G401 (cell line): ENCODE results near the gene VASP. TPM values are rescaled to one million over a fixed set of nuclear protein-coding genes. Genes with fewer than 3 reads are reported as not detected.
A peak's percentile ranks its signal among the peaks of the same experiment; 100 is the strongest.

Experiments used
- DNase-seq: peaks from one replicate; pipeline ENCODE4 v3.0.0-alpha.2; 2015; ENCODE audit warnings: low spot score
- in situ Hi-C: cut with HindIII; loops from 2 replicates; pipeline ENCODE4 v1.10.0; 2016; ENCODE audit warnings: low sequenced_read_pairs, mixed read lengths
- total RNA-seq: library from RNA; depleted of rRNA; stranded (reverse); fragments of >200 nt; shearing (Covaris generic); gene quantifications from 2 replicates; pipeline ENCODE4 v1.2.3, GENCODE V29; 2014

VASP gene
- total RNA-seq, 1 experiment from 2014 or later = 106 TPM

- in situ Hi-C loops = no loop called here
- peak; percentile 91 for DNase-seq
Observed at GRCh38 chr19:45492627-45493470, 14.4 kb upstream of the VASP start.

DNA sequence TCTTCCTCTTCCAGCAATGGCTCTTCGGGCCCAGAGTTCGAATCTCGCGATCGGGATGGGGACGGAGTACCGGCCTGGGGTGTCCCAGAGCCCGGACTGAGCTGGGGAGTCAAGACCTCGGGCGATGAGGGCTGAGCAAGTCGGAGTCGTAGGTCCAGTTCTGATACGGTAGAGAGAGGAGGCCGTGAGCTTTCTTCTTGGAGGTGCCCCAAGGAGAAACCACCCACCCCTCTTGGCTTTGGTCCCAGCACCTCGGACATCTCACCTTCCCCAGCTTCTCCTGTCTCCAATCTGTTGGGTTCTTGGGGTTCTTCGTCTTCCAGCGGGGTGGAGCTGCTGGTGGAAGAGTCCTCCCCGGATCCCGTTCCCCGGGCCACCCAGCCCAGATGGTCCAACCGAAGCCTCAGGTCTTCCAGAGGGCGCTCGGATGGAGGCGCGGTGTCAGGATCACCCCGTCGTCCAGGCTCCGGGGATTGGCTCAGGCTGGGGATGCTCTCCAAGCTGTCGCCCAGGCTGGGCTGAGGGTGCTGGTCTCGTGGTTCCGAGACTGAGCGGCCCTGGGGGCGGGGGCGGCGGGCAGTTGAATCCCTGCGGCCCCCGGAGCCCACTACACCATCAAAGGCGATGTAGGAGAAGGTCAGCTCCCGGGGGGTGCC lies 12.9 kb upstream of the VASP start:
- DNase-seq = no peak
- in situ Hi-C loops = no loop called here

DNA sequence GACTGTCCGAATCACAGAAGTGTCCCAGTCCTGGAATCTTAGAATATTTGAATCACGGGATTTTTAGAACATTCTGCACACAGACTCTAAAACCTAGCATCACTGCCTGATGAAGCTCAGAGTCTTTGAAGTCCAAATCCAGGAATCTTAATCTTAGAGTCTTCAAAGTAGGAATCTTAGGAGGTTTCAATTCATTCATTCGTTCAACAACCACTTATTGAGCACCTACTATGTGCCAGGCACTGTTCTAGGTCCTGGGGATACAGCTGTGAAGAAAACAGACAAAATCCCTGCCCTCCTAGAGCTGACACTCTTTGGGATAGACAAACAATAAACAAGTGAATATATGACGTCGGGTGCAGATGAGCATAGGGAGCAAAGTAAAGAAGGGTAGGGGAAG lies 12.1 kb upstream of the VASP start:
- in situ Hi-C loops = no loop called here

GRCh38 chr19:45496349-45496953 lies 10.8 kb upstream of the VASP start:
- DNase-seq = no peak
- in situ Hi-C loops = no loop called here

More for the DNA sequence above, 12.1 kb upstream of the VASP start:
- no peak for DNase-seq

DNA sequence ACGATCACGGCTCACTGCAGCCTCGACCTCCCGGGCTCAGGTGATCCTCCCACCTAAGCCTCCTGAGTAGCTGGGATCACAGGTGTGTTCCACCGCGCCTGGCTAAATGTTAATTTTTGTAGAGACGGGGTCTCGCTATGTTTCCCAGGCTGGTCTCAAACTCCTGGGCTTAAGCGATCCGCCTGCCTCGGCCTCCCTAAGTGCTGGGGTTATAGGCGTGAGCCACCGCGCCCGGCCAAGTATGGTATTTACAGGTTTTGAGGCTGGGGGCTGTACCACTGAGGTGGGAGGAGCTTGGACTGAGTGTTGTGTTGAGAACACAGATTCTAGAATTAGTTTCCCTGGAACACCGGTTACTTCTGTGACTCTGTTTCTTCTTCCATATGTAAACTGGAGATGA lies 9.5 kb upstream of the VASP start:
- DNase-seq = no peak
- in situ Hi-C loops = no loop called here

GRCh38 chr19:45498411-45499195 lies 8.7 kb upstream of the VASP start, which contains the start of gene PPM1N:
Gene PPM1N, plus strand, starts transcription at chr19:45498443. Its CDS starts 30 bp downstream, at chr19:45498473.
- DNase-seq = no peak

GRCh38 chr19:45499196-45500180 lies 7.8 kb upstream of the VASP start:
- DNase-seq = no peak
- in situ Hi-C loops = no loop called here

More at GRCh38 chr19:45498411-45499195, 8.7 kb upstream of the VASP start, which contains the start of gene PPM1N:
- in situ Hi-C loops = no loop called here

DNA sequence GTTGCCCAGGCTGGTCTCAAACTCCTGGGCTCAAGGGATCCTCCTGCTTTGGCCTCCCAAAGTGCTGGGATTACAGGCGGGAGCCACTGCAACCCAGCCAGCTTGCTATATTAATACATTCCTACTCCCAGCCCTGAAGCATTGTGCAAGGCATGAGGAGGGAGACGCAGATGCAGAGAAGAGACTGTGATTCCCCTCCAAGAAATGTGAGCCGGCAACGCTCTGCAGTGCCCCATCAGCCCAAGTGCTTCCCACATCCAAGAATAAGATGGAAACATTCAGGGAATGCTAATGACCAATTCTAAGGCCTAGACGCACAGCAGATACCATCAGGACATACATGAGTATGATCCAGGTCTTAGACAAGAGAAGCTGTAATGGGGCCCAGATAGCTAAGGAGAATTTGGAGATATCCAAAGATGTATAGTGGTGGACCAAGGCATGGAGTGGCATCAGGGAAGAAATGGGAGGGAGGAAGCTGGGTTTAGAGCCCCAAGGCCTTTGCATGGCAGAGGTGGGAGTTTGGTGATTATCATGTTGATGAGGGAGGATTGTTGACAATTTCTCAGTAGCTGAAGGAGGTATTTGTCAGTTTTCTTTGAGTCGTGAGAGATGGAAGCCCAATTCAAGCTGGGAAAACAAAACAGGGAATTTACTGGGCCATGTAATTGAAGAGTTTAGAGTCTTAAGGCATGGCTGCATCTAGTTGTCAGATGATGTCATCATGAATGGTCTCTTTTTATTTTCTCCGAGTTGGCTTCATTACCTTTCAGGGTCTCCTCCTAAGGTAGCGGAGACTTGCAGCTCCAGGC lies 6.2 kb upstream of the VASP start:
- DNase-seq = no peak
- in situ Hi-C loops = no loop called here

DNA sequence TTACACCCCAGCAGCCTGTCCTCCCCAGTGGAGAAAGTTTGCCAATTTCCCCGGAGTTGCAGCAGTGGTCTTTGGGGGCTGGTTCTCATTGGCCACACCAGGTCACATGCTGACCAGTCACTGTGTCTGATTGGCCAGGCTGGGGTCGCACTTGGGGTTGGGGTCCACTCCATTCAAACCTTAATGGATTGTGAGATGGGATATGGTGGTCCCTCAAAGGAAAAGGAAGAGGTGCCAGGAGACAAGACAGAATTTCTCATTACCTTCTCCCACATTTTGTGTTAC lies 5.6 kb upstream of the VASP start:
- no peak for DNase-seq
- in situ Hi-C loops = no loop called here

DNA sequence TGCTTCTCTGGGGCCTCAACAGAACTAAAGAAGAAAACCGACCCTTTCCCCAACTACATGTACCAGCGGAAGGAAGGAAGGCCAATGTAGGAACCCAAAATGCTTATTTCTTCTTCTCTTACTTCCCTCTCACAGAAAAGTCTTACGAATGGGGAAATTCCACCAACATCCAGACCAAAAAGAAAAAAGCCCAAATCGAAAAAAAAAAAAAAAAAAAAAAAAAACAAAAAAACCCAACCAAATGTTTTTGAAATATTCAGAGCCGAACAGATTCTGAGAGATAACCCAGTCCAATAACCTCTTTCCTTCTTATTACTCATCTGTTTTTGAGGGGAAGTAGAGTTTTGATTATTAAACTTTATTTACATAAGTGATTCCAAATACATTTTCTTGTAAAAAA lies 5.2 kb upstream of the VASP start:
- in situ Hi-C loops = no loop called here
- no peak for DNase-seq

- in situ Hi-C loops = no loop called here
- DNase-seq = no peak
Observed at GRCh38 chr19:45503909-45504308, 3.4 kb upstream of the VASP start.

DNA sequence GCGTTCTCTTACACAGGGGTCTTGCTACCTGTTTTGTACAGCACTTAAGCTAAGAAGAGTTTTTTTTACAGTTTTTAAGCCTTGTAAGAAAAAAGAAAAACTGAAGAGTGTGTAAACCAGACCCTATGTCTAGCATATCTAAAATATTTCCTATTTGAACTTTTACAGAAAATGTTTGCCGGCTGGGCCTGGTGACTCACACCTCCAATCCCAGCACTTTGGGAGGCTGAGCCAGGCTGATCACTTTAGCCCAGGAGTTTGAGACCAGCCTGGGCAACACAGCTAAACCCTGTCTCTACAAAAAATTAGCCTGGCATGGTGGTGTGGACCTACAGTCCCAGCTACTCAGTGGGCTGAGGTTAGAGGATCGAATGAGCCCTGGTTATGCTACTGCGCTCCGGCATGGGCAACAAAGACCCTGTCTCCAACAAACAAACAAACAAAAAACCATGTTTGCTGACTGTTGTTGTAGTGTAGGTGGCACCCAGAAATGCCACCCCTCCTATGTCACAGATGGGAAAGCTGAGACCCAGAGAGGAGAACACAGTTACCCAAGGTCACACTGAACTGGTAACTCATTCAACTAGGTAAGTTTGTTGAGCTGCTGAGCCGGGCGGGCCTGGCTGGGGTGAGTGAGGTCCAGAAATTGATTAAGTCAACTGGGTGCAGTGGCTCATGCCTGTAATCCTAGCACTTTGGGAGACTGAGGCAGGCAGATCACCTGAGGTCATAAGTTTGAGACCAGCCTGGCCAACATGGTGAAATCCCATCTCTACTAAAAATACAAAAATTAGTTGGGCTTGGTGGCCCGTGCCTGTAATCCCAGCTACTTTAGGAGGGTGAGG lies 1.9 kb upstream of the VASP start:
- in situ Hi-C loops = no loop called here
- no peak for DNase-seq

- no peak for DNase-seq
- in situ Hi-C loops = no loop called here
Observed at GRCh38 chr19:45505996-45506245, 1.4 kb upstream of the VASP start.

GRCh38 chr19:45506246-45506988 lies 862 bp upstream of the VASP start:
- peak; percentile 90 for DNase-seq
- in situ Hi-C loops = no loop called here

DNA sequence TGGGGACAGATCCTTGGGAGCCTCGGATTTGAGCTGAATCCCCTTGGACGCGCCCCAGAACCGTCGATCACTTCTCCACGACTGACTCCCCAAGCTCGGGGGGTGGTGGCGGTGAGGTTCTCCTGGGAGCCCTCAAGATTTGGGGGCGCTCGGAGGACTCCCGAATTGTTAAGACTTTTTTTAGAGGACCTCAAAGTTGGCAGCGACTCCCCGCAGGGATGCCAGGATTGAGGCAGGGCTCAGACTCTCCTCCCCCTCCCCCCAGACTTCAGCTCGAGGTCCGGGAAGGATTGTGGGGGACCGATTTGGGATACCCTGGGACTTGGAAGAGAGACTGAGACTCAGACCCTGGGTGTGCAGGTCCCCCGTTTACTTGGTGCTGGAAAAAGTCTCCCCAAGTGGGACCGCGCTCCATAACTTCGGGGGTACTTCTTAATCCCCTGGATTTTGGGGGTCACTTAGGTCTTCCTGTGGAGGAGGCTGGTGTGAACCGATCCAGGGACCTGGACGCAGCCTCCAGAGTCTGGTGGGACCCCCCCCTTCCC lies 665 bp downstream of the VASP start:
- DNase-seq = no peak
- in situ Hi-C loops = no loop called here

GRCh38 chr19:45508417-45508860 lies 1.2 kb downstream of the VASP start:
- in situ Hi-C loops = no loop called here
- no peak for DNase-seq
